Measurements from ENCODE around the gene EIF4A3.

The EIF4A3 gene

GRCh38 chr17:80147035-80147822, at the start of gene EIF4A3:
Gene EIF4A3 (minus strand): TSS chr17:80147128. CDS start chr17:80146961, 167 bp downstream.
- peak; percentile 99 for DNase-seq (ENCODE audit: low spot score)

- DNase-seq (ENCODE audit: low spot score), result no peak
Measured at GRCh38 chr17:80196652-80197051, 49.7 kb upstream of the EIF4A3 start.

- DNase-seq (ENCODE audit: low spot score), result no peak
Measured at GRCh38 chr17:80195671-80196529, 49.0 kb upstream of the EIF4A3 start.

- DNase-seq (ENCODE audit: low spot score), result no peak
Measured at GRCh38 chr17:80195141-80195540, 48.2 kb upstream of the EIF4A3 start.

GRCh38 chr17:80191865-80192661, 45.1 kb upstream of the EIF4A3 start:
- peak; percentile 77 for DNase-seq (ENCODE audit: low spot score)

GRCh38 chr17:80191192-80191591, 44.3 kb upstream of the EIF4A3 start:
- no peak for DNase-seq (ENCODE audit: low spot score)

GRCh38 chr17:80190716-80191115, 43.8 kb upstream of the EIF4A3 start:
- DNase-seq (ENCODE audit: low spot score), result no peak

GRCh38 chr17:80189611-80190010, 42.7 kb upstream of the EIF4A3 start:
- DNase-seq (ENCODE audit: low spot score), result no peak

- DNase-seq (ENCODE audit: low spot score), result no peak
Measured at GRCh38 chr17:80187515-80187941, 40.6 kb upstream of the EIF4A3 start.

- no peak for DNase-seq (ENCODE audit: low spot score)
Measured at GRCh38 chr17:80187090-80187489, 40.2 kb upstream of the EIF4A3 start.

- no peak for DNase-seq (ENCODE audit: low spot score)
Measured at GRCh38 chr17:80185968-80186367, 39.0 kb upstream of the EIF4A3 start.

- no peak for DNase-seq (ENCODE audit: low spot score)
Measured at GRCh38 chr17:80184423-80184714, 37.4 kb upstream of the EIF4A3 start.

GRCh38 chr17:80183581-80184422, 36.9 kb upstream of the EIF4A3 start:
- DNase-seq (ENCODE audit: low spot score), result no peak

- DNase-seq (ENCODE audit: low spot score), result no peak
Measured at GRCh38 chr17:80182845-80183223, 35.9 kb upstream of the EIF4A3 start.

- DNase-seq (ENCODE audit: low spot score), result no peak
Measured at GRCh38 chr17:80182118-80182844, 35.4 kb upstream of the EIF4A3 start.

GRCh38 chr17:80181431-80181830, 34.5 kb upstream of the EIF4A3 start:
- no peak for DNase-seq (ENCODE audit: low spot score)

GRCh38 chr17:80180192-80180591, 33.3 kb upstream of the EIF4A3 start:
- DNase-seq (ENCODE audit: low spot score), result no peak

GRCh38 chr17:80177986-80178595, 31.2 kb upstream of the EIF4A3 start:
- no peak for DNase-seq (ENCODE audit: low spot score)

GRCh38 chr17:80176757-80177156, 29.8 kb upstream of the EIF4A3 start:
- DNase-seq (ENCODE audit: low spot score), result no peak

- no peak for DNase-seq (ENCODE audit: low spot score)
Measured at GRCh38 chr17:80173916-80174315, 27.0 kb upstream of the EIF4A3 start.

Measured in Ammon's horn (tissue), 1 donor.